ENCODE results near the gene TOM1. TPM values are rescaled to one million over a fixed set of nuclear protein-coding genes. Genes with fewer than 3 reads are reported as not detected.

Gene TOM1
- total RNA-seq, 1 experiment from 2014 or later, result 49.1 TPM

DNA sequence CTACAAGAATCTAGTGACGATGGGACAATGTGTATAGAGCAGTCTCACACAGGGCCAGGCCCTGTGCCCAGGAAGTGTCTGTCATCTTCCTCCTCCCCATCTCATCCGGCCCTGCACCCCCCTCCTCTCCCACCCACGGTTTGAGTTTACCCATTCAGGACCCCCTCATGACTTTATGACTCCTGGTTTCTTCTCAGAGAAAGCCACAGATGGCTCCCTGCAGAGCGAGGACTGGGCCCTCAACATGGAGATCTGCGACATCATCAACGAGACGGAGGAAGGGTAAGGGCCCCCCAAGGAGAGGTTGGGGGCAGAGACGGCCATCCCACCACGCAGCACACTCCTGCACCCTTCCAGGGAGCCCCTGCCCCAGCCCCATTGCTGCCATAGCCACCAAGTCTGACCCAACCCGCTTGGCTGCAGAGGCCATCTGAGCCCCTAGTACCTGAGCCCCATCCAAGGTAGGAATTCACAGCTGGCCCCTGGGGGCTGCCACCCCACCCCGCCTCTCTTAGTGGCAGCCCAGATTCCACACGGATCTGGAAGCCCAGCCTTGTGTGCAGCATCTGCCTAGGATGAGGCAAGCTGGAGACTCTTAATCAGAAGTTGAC lies 18.1 kb downstream of the TOM1 start:
- peaks cover 27% of the 10 kb centered on the region for H3K36me3 Mint-ChIP-seq (ENCODE audit: insufficient read depth, unreplicated experiment)
- peaks cover 24% of the 10 kb centered on the region for H3K4me1 Mint-ChIP-seq (ENCODE audit: low read depth, unreplicated experiment)
- DNase-seq, result no peak
- no peak overlapping the region for H3K27ac Mint-ChIP-seq (ENCODE audit: unreplicated experiment)
- intact Hi-C loops (cut with micrococcal nuclease; ENCODE audit: unreplicated experiment), result no loop called here
- TF ChIP-seq, protein P1, sequence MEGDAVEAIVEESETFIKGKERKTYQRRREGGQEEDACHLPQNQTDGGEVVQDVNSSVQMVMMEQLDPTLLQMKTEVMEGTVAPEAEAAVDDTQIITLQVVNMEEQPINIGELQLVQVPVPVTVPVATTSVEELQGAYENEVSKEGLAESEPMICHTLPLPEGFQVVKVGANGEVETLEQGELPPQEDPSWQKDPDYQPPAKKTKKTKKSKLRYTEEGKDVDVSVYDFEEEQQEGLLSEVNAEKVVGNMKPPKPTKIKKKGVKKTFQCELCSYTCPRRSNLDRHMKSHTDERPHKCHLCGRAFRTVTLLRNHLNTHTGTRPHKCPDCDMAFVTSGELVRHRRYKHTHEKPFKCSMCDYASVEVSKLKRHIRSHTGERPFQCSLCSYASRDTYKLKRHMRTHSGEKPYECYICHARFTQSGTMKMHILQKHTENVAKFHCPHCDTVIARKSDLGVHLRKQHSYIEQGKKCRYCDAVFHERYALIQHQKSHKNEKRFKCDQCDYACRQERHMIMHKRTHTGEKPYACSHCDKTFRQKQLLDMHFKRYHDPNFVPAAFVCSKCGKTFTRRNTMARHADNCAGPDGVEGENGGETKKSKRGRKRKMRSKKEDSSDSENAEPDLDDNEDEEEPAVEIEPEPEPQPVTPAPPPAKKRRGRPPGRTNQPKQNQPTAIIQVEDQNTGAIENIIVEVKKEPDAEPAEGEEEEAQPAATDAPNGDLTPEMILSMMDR (IDR thresholded peaks at IDR 0.05; ENCODE audit: unreplicated experiment), result no peak
- CTCF ChIA-PET, result interaction anchor here (0.6 kb wide), 1 partner anchor 20 kb away, joined by 7 read pairs; no protein-coding TSS in a partner anchor
- no peaks in the 10 kb centered on the region for H3K27me3 Mint-ChIP-seq (ENCODE audit: unreplicated experiment)
- H3K9me3 Mint-ChIP-seq (ENCODE audit: low read depth, unreplicated experiment), result peaks cover under 1% of the 10 kb centered on the region
- H3K4me3 Mint-ChIP-seq (ENCODE audit: low read depth, unreplicated experiment), result no peak overlapping the region
- BruUV-seq (replicated peaks), result no TSS peak

DNA sequence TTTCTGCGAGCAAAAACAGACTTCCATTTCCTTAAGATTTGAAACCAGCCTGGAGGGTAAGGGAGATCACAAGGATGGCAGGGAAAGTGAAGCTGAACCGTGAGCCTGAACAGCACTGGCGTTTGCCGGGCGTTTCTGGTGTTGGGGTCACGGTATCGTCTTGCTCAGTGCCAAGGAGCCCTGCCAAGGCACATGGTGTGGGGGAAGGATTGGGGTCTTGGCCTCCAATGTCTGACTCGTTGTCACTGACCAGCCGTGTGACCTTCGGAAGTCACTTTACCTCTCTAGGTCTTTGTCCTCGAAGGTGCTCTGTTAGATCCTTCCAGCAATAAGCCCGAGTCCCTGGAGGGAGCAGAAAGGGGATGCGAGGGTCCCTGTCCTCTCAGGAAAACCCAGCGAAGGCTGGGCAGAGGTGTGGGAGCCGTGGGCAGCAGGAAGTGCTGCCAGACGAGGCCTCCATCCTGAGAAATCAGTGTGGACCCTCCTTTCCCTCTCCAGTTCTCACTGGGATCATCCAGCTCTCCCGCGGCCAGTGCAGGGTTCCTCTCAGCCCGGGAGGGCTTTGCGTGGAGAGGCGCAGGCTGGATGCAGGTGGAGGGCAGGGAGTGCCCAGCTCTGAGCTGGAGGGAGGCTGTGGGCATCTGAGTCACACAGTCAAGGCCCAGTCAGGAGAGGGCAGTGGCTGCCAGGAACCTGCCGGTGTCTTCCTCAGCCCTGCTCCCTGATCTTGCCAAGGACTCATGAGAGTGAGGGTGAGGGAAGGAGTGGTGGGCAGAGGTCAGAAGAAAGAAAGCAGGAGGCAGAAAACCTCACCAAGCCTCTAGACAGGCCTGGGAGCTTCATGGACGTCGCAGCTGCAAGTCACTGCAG lies 18.9 kb downstream of the TOM1 start:
- Mint-ChIP-seq H3K27ac (ENCODE audit: unreplicated experiment) (no peak overlapping the region), H3K27me3 (ENCODE audit: unreplicated experiment) (no peaks in the 10 kb centered on the region), H3K4me1 (ENCODE audit: low read depth, unreplicated experiment) (peaks cover 17% of the 10 kb centered on the region), H3K4me3 (ENCODE audit: low read depth, unreplicated experiment) (no peak overlapping the region), H3K9me3 (ENCODE audit: low read depth, unreplicated experiment) (no peaks in the 10 kb centered on the region), H3K36me3 (ENCODE audit: insufficient read depth, unreplicated experiment) (peaks cover 28% of the 10 kb centered on the region)
- no peak for DNase-seq
- CTCF ChIA-PET, result interaction anchor here (0.6 kb wide), 1 partner anchor 21 kb away, joined by 7 read pairs; no protein-coding TSS in a partner anchor
- BruUV-seq (replicated peaks), result no TSS peak
- TF ChIP-seq, protein P1 (IDR thresholded peaks at IDR 0.05; ENCODE audit: unreplicated experiment), result no peak
- intact Hi-C loops (cut with micrococcal nuclease; ENCODE audit: unreplicated experiment), result no loop called here

DNA sequence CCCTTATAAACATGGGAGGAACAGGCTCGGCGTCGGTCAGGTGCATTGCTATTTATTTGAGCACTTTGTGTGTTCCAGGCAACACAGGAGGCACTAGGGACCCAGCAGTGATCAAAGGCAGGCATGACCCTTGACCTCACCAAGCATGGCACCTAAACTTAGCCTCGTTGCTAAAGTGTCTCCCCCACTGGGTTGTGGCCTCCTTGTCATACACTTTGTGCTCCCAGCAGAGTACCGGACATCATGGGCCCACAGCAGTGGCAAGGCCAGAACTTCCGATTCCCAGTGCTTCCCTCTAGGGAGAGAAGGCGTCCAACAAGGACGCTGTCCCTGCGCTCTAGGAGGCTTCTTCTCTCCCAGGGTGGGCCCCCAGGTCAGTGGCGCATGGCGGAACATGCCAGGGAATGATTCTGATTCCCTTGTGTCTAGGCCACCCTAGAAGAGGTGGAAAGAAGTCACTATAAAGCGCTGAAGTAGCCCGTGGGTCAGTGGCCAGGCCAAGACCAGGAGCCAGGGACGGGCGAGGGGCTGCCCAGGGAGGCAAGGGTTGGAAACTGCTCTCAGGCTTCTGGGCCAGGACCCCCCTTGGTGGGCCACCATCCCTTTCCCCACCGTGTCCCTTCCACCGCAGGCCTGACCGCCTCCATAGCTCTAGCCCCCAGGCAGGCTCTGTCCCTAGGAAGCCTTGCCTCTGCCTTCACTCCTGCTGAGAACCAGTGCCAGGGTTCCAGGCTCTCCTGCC lies 19.7 kb downstream of the TOM1 start:
- Mint-ChIP-seq H3K36me3 (ENCODE audit: insufficient read depth, unreplicated experiment) (peaks cover 26% of the 10 kb centered on the region), H3K27ac (ENCODE audit: unreplicated experiment) (no peak overlapping the region), H3K27me3 (ENCODE audit: unreplicated experiment) (no peaks in the 10 kb centered on the region), H3K4me3 (ENCODE audit: low read depth, unreplicated experiment) (no peak overlapping the region), H3K9me3 (ENCODE audit: low read depth, unreplicated experiment) (no peaks in the 10 kb centered on the region), H3K4me1 (ENCODE audit: low read depth, unreplicated experiment) (peaks cover 8% of the 10 kb centered on the region)
- DNase-seq, result no peak
- TF ChIP-seq, protein P1 (IDR thresholded peaks at IDR 0.05; ENCODE audit: unreplicated experiment), result no peak
- intact Hi-C loops (cut with micrococcal nuclease; ENCODE audit: unreplicated experiment), result no loop called here
- no TSS peak for BruUV-seq (replicated peaks)
- CTCF ChIA-PET, result no interaction called here

DNA sequence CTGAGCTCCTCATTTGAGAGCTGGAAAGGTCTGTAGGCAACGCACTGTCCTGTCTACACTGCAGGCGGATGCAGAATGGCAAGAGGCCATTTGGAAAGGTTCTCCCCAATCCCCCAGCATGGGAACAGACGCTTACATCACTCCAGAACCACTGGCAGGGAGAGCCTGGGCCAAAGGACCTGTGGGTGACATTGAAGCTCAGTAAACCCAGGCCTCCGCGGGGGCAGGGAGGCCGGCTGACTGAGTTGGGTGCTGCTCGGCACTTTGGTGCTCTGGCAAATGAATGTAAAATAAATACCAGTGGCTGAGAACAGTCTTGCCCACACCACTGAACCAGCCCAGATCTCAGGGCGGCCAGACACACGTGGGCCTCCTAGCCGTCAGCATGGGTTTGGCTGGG lies 22.4 kb downstream of the TOM1 start:
- no peak overlapping the region for H3K4me3 Mint-ChIP-seq (ENCODE audit: low read depth, unreplicated experiment)
- intact Hi-C loops (cut with micrococcal nuclease; ENCODE audit: unreplicated experiment), result no loop called here
- H3K27ac Mint-ChIP-seq (ENCODE audit: unreplicated experiment), result no peak overlapping the region
- TF ChIP-seq, protein P1 (IDR thresholded peaks at IDR 0.05; ENCODE audit: unreplicated experiment), result no peak
- no TSS peak for BruUV-seq (replicated peaks)
- no peaks in the 10 kb centered on the region for H3K9me3 Mint-ChIP-seq (ENCODE audit: low read depth, unreplicated experiment)
- no peaks in the 10 kb centered on the region for H3K27me3 Mint-ChIP-seq (ENCODE audit: unreplicated experiment)
- DNase-seq, result no peak
- no peaks in the 10 kb centered on the region for H3K4me1 Mint-ChIP-seq (ENCODE audit: low read depth, unreplicated experiment)
- CTCF ChIA-PET, result no interaction called here
- peaks cover 34% of the 10 kb centered on the region for H3K36me3 Mint-ChIP-seq (ENCODE audit: insufficient read depth, unreplicated experiment)

All from Calu3 (cell line).